Fibroblast of skin of scalp (primary cell): ENCODE measurements around the gene SIRPD. TPM values are rescaled to one million over a fixed set of nuclear protein-coding genes. Genes with fewer than 3 reads are reported as not detected.
"Not testable (repeated sequence)": the region's sequence is repeated elsewhere in the genome, so short reads cannot be mapped to it uniquely, and the experiment has no call there.

ENCODE experiments used
- DNase-seq: peaks from one replicate; pipeline ENCODE4 v3.0.0-alpha.2; 2013
- polyA plus RNA-seq, 2 experiments: library from polyadenylated mRNA; unstranded; fragments of 120-200 nt; gene quantifications; one replicate each; pipeline ENCODE4 v1.2.1, GENCODE V29; 2013; ENCODE audit not compliant: insufficient read length in 2 of 2

SIRPD gene
- not detected for polyA plus RNA-seq (2013, experiment 1 of 2; ENCODE audit: insufficient read length)
- polyA plus RNA-seq (2013, experiment 2 of 2; ENCODE audit: insufficient read length), result not detected

DNA sequence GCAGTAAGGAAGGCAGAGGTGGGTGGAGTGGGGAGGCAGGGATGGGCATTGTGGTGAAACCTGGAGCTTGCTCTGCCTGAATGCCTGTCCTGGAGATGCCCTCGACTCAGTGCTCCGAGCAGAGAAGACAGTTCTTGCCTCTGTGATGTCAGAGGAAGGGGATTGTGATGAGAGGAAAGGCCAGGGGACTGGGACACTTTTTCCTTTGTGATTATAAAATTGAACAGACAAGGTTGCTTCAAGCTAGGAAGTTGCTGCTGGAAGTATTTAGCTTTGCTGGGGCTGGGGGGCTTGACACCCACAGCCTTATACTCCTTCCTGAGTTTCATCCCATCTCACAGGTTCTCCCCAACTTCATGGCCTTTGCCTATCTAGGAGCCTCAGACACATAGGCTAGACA lies at the start of gene SIRPD:
SIRPD (minus strand) TSS at position 101 of the 400 bp plus-strand sequence; CDS start at position 49, 52 bp downstream.
- DNase-seq, result no peak

DNA sequence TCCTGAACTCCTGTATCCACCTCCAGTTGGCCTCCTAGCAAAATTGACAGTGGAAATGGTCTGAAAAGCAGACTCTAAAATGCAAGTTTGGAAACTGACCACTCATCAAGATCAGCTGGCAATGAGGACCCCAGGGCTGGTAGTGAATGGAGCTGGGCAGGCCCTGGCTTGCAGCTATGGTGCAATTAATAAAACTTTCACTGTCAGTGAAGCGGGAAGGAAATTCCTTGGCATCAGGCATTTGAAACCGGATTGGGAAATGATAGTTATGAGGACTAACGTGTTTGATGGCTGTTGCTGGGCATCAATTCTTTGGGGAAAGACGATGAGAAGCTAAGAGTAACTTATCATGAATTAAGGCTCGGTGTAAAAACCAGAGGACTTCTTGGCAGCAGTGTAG lies 43.2 kb upstream of the SIRPD start:
- no peak for DNase-seq

DNA sequence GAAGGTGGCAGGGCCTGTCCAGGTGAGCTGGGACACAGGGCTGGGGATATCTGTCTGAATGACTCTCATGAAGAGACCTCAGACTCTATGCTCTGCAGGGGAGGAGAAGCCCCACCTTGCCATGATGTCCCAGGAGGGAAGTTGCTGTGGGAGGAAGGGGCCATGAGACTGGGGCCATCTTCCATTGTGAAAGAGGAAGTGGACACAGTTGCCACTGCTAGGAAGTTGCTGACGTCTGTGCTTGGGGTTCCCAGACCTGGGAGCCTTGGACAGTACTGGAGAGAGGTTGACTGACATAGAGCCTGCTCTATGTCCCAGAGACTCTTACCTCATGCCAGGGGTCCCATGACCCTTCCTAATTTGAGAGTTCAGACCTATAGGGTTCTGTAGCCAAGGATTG lies 37.8 kb upstream of the SIRPD start:
- no peak for DNase-seq

DNA sequence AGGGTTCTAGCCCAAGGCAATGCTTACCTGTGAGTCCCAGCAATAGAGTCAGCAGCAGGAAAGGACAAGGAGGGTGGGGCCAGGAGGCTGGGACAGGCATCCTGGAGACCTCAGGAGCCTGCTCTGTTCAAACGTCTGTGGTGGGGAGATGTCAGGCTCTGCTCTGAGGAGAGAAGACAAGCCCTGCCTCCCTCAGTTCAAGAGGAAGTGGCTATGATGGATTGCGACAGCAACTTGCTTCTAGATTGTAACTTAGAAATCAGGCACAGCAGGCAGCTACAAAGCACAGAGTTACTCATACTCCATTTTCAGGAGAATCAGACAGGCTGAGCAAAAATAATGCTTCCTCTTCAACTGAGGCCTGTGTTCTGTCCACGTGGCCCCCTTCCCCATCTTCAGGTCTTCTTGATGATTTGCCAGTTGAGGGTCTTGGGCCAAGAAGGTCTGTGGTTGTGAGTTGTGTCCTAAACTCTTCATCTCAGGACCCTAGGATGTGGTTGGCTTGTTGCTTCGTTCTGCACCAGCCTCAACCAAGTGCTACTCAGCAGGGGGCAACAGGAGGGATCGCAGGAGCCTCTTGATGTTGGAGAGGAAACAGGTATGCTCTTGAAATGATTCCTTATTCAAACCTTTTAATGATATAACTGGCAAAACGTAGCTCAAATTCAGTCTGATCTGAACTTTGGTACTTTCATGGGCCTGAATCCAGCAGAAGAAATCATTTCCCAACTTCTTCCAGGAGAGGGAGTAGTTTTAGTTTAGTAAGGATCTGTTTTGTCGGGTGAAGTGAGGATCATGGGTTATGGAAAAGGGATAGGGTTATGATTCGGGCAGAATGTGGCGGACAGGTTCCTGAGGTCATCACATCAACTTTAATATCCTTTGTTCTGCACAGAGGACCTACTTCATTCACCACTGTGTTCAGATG lies 31.3 kb upstream of the SIRPD start:
- DNase-seq, result no peak

DNA sequence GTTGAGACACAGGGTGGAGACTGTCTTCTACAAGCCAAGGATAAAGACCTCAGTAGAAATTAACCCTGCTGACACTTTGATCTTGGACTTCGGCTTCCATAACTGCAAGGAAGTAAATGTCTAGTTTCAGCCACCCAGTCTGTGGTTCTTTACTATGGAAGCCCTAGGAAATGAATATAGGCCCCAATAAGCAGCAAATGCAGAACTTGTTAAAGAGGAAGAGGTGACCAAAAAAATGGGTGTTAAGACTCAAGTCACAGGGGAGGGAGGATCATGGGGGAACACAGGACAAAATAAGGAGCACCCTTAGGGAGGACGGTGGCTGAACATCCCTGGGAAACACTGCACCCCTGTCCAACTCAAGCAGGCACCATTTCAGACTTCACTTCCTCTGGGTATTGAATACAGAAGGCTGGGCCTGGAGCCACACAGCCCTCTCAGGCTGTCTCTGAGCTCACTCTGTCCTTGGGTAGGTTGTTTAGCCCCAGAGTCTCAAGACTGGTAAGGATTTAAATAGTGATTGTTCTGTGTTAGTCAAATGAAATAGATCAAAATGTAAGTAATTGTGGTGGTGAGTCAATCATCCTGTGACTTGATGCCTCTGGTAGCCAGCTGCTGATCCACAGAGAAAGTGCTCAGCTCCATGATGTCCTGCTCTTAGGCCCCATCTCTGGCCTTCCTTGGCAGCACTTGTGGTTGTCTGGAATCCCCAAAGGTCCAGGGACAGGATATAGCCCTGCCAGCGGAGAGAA lies 30.5 kb upstream of the SIRPD start:
- DNase-seq, result no peak

DNA sequence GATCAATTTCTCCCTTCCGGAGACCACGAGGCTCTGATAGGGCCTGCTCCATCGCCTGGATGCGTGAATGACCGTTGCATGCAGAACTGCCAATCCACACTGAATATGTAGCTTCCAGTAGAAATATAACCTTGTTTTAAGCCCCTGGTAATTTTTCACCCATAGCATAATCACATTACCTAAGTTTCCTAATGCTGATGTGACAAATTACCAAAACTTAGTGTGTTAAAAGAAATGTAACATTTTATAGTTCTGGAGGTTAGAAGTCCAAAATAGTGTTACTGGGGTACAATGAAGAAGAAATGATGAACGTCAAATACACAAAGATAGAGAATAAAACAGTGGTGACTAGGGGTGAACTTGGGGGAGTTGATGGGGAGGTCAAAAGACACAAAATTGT lies 22.0 kb upstream of the SIRPD start:
- no peak for DNase-seq

DNA sequence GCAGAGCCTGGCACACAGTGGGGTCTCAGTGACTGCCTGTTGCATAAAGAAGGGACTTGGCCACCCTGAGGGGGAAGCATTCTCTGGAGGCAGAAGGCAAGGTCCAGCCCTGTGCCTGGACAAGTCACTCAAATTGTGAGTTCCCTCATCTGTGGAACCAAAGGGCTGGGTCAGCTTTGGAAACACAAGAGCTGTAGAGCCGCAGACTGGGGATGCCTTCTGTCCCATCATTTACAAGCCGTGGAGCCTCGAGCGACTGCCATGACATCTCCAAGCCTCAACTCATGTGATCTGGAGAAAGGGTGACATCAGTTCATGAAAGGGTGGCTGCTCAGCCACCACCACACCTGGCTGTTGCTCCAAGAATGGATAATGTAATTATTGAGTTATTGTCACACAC lies 20.4 kb upstream of the SIRPD start:
- no peak for DNase-seq

DNA sequence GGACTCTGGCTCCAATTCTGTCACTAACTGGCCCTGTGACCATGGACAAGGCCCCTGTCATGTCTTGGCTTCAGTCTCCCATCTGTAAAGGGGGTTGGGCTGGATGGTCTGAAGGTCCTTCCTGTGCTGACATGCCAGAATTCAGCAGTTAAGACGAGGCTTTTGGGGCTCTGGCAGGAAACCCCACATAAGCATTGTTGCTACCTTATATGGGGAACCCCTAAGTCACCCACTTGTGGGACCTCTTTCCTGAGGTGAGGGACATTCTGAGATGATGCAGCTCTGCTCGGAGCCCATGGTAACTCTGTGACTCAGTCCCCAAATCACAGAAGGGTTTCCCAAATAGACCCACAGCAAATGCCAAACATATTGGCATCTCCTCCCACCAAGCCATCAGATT lies 19.8 kb upstream of the SIRPD start:
- DNase-seq, result not testable (repeated sequence)

DNA sequence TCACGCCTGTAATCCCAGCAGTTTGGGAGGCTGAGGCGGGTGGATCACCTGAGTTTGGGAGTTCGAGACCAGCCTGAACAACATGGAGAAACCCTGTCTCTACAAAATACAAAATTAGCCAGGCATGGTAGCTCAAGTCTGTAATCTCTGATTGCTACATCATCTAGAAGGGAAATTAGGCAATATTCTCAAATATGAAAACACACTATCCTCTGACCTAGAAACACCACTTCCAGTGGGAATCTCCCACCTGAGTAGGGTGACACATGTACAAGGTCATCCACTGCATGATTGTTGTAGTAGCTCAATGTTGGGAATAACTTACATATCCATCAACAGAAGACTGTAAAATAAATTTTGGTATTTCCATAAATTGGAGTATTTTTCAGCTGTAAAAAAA lies 19.1 kb upstream of the SIRPD start:
- no peak for DNase-seq

DNA sequence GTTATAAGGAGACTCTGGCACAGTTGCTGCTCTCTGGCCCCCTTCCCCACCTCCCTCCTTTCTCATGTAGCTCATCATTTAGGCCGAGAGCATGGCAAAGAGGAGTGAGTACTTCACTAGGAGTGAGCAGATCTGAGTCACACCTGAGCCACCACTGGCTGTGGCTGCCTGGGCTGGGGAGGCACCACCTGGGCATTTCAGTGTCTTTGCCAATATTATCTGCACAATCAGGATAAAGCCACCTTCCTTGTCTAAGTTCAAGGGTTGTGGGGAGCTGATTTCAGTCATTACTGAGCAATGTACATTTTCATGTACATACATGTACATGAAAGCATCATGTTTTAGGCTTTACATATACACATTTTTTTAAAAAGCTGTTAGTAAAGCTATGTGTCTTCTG lies 18.5 kb upstream of the SIRPD start:
- DNase-seq, result not testable (repeated sequence)

DNA sequence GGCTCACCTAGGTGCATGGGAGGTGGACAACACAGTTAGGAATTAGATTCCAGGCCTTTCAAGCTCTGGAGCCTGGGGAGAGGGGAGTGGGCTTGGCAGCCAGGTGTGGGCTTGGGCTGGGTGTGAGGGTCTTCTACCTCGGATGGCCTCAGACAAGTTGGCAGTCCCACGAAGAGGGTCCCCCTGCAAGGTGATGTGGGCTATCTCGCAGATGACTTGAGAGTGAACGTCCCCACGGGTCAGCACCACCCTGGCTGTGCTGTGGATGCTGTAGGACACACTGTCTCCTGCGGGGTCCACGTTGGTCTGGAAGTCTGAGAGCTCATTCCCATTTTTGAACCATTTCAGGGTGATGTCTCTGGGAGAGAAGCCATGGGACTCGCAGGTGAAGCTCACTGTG lies 14.1 kb upstream of the SIRPD start:
- DNase-seq, result not testable (repeated sequence)

DNA sequence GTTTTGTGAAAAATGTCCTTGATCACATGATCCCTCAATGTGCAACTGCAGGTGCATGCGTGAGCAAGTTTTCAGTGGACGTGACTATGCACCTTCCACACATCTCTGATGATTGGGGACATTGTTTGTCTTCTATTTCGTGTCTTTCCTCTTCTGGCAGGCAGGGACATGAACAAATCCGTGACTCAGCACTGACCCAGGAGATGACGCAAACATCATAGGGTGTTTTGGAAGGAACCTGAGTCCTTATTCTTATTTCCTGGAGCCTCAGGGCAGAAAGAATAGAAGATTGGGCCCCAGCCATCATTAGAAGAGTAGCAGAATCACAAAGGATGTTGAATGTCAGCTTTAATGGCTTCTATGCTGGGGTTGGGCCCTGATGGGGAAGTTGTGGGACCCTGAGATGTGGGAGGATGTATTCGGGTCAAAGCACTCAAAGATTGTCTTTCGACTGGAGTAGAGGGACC lies 11.9 kb upstream of the SIRPD start:
- no peak for DNase-seq

DNA sequence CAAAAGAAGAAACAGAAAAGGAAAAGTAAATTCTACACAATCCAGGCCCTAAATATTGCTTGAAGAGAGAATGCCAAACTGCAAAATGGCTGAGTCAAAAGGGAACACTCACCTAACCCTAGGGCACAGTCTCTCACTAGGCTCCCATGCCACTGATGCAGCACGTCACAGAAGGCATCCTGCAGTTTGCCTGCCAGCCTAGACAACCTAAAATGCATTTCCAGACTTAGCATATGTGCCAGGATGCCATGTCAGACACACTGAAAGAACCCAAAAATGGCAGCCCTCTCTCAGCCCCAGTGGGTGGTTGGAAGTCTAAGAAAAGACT lies 10.6 kb upstream of the SIRPD start:
- no peak for DNase-seq

DNA sequence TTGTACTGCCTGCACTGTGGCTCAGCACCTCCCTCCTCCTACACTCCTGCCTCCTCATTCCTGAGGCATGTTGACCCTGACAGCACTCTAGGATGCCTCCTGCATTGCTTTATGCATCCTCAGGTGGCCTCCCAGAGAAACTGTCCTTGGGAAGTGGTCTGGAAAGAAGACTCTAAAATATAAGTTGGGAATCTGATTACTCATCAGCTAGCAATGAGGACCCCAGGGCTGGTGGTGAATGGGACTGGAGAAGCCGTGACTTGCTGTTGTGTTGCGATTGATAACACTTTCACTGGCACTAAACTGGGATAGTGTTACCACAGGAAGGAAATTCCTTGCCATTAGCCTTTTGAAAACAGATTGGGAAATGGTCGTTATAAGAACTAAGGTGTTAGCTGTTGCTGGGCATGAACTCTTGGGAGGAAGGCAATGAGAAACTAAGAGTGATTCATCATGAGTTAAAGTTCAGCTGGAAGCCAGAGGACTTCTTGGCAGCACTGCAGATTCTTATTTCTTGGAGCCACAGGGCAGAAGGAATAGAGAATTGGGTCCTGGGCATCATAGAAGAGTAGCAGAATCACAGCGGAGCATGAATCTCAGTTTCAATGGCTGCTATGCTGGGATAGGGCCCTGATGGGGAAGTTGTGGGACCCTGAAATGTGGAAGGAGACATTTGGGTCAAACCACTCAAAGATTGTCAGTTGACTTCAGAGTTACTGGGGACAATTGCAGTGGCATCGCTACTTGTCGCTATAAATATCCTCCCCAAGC lies 10.1 kb upstream of the SIRPD start:
- no peak for DNase-seq

DNA sequence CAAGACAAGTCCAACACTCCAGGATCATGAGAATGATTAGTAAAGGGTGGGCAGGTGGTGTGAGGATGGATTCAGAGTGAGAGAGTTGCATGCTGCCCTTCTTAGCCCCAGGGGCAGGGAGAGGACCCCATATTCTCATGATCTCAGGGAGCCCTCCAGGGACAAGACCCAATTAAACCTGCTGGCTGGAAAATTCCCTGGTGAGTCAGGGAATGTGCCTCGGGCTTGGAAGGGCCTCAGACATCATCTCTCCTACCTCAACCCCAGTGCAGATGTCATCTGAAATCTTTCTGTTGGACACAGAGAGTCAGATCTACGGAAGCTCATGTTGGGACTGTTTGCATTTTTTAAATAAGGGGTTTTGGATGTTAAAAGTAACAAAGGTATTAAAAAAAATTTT lies 9.2 kb upstream of the SIRPD start:
- no peak for DNase-seq

DNA sequence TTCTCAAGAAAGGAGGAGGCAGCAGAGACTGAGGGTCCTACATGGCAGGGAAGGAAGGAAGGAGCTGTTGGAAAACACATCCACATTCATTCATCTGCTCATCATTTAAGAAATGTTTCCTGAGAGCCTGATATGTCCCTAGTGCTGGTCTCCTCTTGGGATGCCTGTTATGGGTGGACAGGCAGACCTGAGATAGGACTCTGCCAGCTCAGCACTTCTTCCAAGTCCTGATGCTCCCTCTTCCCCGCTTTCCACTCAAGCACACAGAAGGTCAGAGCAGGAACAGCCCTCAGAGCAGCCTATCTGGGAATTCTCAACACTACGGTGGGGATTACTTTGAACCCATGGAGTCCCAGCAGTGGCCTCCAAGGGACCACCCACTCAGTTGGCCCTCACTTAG lies 8.0 kb upstream of the SIRPD start:
- no peak for DNase-seq

DNA sequence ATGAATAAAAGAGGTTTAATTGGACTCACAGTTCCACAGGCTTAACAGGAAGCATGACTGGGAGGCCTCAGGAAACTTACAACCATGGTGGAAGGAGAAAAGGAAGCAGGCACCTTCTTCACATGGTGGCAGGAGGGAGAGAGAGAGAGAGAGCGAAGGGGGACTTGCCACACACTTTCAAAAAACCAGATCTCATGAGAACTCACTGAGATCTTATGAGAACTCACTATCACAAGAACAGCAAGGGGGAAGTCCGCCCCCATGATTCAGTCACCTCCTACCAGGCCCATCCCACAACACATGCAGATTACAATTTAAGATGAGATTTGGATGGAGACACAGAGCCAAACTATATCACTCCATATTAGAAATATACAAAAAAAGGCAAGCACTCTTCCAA lies 6.1 kb upstream of the SIRPD start:
- DNase-seq, result no peak

DNA sequence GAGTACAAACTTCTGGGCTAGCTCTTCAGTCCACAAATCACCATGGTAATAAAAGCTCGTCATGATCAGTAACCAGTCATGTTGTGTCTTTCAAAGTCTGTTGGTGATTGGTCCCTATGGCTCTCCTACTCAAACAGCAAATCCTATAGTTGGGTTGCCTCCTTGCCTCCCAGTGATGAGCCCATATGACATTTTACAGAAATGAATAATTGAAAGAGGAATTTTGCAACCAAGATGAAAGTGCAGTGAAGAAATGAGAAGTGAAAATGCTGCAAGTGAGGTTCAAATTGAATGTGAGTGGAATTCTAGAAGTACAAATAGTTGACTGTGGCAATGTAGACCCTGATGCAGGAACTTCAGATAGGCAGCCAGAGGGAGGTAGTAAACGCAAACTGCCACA lies 5.1 kb upstream of the SIRPD start:
- no peak for DNase-seq

DNA sequence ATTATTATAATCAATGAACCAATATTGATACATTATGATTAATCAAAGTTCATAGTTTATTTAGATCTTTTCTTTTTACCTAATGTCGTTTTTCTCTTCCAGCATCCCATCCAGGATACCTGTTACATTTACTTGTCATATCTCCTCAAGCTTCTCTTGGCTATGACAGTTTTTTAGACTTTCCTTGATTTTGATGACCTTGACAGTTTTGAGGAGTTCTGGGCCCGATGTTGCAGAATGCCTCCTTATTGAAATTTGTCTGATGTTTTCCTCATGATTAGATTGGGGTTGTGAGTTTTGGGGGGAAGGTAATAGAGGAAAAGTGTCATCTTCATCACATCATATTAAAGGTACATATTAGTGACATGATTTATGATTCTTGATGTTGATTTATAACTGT lies 3.8 kb upstream of the SIRPD start:
- no peak for DNase-seq

DNA sequence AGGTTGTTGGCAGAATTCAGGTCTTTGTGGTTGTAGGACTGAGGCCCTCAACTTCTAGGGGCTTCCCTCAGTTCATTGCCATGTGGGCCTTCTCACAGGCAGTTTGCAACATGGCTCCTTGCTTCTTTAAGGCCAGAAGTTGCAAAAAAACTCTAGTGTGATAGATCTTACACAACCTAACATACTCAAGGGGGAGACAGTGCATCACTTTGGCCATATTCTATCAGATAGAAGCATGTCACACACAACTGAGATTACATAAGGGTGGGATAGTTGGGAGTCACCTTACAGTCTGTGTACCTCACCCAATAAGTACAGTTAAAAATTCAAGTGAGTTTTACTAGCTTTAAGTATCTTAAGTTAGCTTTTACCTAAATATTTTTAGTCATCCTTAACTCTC lies 1.6 kb downstream of the SIRPD start:
- no peak for DNase-seq

DNA sequence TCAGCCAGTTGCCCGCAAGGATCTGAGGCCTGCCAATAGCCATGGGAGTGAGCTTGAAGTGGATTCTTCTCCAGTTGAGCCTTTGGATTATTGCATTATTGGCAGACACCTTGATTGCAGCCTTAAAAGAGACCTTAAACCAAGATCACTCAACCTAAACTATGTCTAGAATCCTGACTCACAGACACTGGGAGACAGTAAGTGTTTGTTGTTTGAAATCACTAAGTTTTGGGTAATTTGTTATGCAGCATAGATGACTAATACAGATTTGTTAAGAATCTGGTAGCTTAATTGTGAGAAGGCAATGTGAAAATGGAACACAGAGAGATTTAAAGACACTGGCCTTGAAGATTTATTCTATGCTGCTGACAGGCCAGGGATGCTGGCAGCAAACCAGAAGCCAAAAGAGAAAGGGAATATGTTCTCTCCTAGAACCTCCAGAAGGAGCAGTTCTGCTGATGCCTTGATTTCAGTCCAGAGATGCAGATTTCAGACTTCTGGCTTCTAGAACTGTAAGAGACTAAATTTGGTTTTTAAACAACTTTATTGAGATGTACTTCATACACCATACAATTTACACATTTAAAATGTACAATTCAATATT lies 17.6 kb downstream of the SIRPD start:
- DNase-seq, result no peak

DNA sequence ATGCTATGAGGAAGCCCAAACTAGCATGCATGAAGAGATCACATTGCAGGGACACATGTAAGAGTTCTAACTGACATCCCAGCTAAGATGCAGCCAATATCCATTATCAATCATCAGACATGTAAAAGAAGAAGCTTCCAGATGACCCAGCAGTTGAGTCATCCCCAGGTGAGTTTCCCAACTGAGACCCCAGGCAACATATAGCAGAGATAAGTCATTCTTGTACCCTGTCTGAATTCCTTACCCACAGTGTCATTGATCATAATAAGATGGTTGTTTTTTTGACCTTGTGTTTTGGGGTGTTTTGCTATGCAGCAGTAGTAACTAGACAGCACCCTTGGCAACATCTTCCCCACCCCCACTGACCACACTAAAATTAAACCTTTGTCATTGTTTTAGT lies 18.9 kb downstream of the SIRPD start:
- no peak for DNase-seq

DNA sequence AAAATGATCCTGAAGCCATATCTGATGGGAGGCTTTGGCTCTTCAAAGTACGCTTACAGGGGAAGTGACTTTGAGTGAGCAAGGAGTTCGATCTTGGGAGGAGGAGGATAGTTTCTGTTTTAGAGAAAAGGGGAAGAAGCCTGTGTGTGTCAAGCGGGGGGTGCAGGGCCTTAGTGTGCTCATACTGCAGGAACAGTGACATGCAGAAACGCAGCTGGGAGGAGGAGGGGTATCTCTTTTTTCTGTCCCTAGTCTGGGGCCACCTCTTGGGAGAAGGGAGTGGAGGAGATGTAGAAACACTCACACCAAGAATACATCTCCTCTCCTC lies 19.8 kb downstream of the SIRPD start:
- DNase-seq, result no peak
